HepG2 (cell line): ENCODE data around the gene FARSB. TPM values are rescaled to one million over a fixed set of nuclear protein-coding genes. Genes with fewer than 3 reads are reported as not detected.

Experiments
- ATAC-seq: fragments of 200-7000 bp; cut with Tn5 transposase; 3 replicates; pipeline ENCODE4 v1.9.1; 2020; ENCODE audit warnings: mild to moderate bottlenecking, moderate library complexity
- BruUV-seq: library from RNA; stranded (reverse); fragments of 400-500 nt; replicated peaks from 2 replicates; lab custom pipeline; 2021; lab: Mats Ljungman, UMichigan
- CTCF ChIA-PET: fragments of 300-600 bp; formaldehyde crosslinking; extraction: SDS; loops from one replicate; lab custom pipeline; 2021; ENCODE audit warnings: low total read pairs, inconsistent platforms, low intra/inter-chr PET ratio; lab: Yijun Ruan, JAX
- POLR2A ChIA-PET: fragments of 350-600 bp; sonication (Branson Sonifier 250); formaldehyde crosslinking; loops from one replicate; lab custom pipeline; 2020; ENCODE audit warnings: antibody characterized with exemption, inconsistent platforms; lab: Yijun Ruan, JAX
- DNase-seq: peaks from one replicate; pipeline ENCODE4 v3.0.0-alpha.2; 2015; ENCODE audit warnings: low spot score
- FAIRE-seq: peaks from 3 replicates; lab custom pipeline; 2011; peaks lifted over from hg19 to GRCh38; lab: Jason Lieb, UNC
- H2AFZ ChIP-seq: one replicate; pipeline ENCODE4 v1.6.1; 2011; ENCODE audit warnings: low read length, inconsistent platforms
- H3K27ac ChIP-seq: fragments of 300-600 bp; 3 replicates; pipeline ENCODE4 v1.8.0; 2011; ENCODE audit warnings: mixed run types, mild to moderate bottlenecking, mixed read lengths, low read length, inconsistent platforms; ENCODE audit not compliant: insufficient read depth; ENCODE audit errors: extremely low read length
- H3K27me3 ChIP-seq, 2 experiments: fragments of 200-600 bp in 1 of 2; 2 replicates in 1 of 2; 3 replicates in 1 of 2; pipeline versions ENCODE4 v1.6.0 to v1.8.0; 2011; ENCODE audit warnings: low read length in 2 of 2, mild to moderate bottlenecking in 2 of 2, moderate library complexity in 2 of 2, inconsistent platforms in 1 of 2; ENCODE audit not compliant: insufficient read depth in 2 of 2, control insufficient read depth in 1 of 2
- H3K36me3 ChIP-seq, 2 experiments: fragments of 200-600 bp in 1 of 2; replicated peaks in 1 of 2; 2 replicates in 1 of 2; 3 replicates in 1 of 2; pipeline versions ENCODE4 v1.5.1 to v1.8.0; 2011; ENCODE audit warnings: low read length in 2 of 2, inconsistent platforms in 1 of 2; ENCODE audit not compliant: insufficient read depth in 2 of 2, control insufficient read depth in 1 of 2
- H3K4me1 ChIP-seq: 2 replicates; pipeline ENCODE4 v1.5.1; 2012; ENCODE audit warnings: low read length, inconsistent platforms; ENCODE audit not compliant: insufficient read depth
- H3K4me2 ChIP-seq: 2 replicates; pipeline ENCODE4 v1.6.0; 2011; ENCODE audit warnings: low read depth, low read length, inconsistent platforms
- H3K4me3 ChIP-seq, 3 experiments: fragments of 200-600 bp in 1 of 3; sonication (generic), shearing (Covaris generic) in 1 of 3; replicated peaks in 1 of 3; 2 replicates each; pipeline ENCODE4 v1.5.1; 2011 to 2016; ENCODE audit warnings: low read length in 3 of 3, inconsistent platforms in 2 of 3, low read depth in 2 of 3, mild to moderate bottlenecking in 2 of 3, control low read depth in 1 of 3, mixed read lengths in 1 of 3; ENCODE audit not compliant: insufficient read depth in 1 of 3
- H3K79me2 ChIP-seq: one replicate; pipeline ENCODE4 v1.6.1; 2011; ENCODE audit warnings: low read length, inconsistent platforms; ENCODE audit not compliant: insufficient read depth
- H3K9ac ChIP-seq: 2 replicates; pipeline ENCODE4 v1.6.0; 2011; ENCODE audit warnings: mild to moderate bottlenecking, low read depth, low read length, inconsistent platforms; ENCODE audit not compliant: insufficient read depth
- H3K9me3 ChIP-seq: 2 replicates; pipeline ENCODE4 v1.5.1; 2012; ENCODE audit warnings: mild to moderate bottlenecking, low read length
- H4K20me1 ChIP-seq: 2 replicates; pipeline ENCODE4 v1.6.0; 2011; ENCODE audit warnings: inconsistent platforms, mild to moderate bottlenecking, low read length, moderate library complexity; ENCODE audit not compliant: insufficient read depth
- CEBPG ChIP-seq: IDR thresholded peaks from 2 replicates; pipeline ENCODE4 v1.6.1; 2016
- FOSL1 ChIP-seq: sonication (generic); formaldehyde crosslinking; IDR thresholded peaks from 2 replicates; pipeline ENCODE4 v1.9.0; 2021; ENCODE audit warnings: missing genetic modification reagents, borderline replicate concordance
- FOXA1 ChIP-seq, 2 experiments: fragments of 450-650 bp in 1 of 2; sonication (generic) in 1 of 2; formaldehyde crosslinking in 1 of 2; IDR thresholded peaks; 2 replicates each; pipeline versions ENCODE4 v1.4.0 to v1.6.1; 2016 to 2020; ENCODE audit warnings: missing genetic modification reagents in 1 of 2
- HINFP ChIP-seq: sonication (generic); formaldehyde crosslinking; IDR thresholded peaks from 2 replicates; pipeline ENCODE4 v1.4.0; 2020; ENCODE audit warnings: low read depth, mild to moderate bottlenecking, missing genetic modification reagents
- HNF1A ChIP-seq, 2 experiments: sonication (generic) in 1 of 2; formaldehyde crosslinking in 1 of 2; IDR thresholded peaks; 2 replicates each; pipeline versions ENCODE4 v1.4.0 to v1.6.1; 2016 to 2020; ENCODE audit warnings: borderline replicate concordance in 1 of 2, low read depth in 1 of 2, mild to moderate bottlenecking in 1 of 2, missing genetic modification reagents in 1 of 2
- KDM3A ChIP-seq: IDR thresholded peaks from 2 replicates; pipeline ENCODE4 v1.6.1; 2018; ENCODE audit warnings: low read depth, missing compliant biosample characterization
- RFX5 ChIP-seq: IDR thresholded peaks from 2 replicates; pipeline ENCODE4 v1.6.1; 2011; ENCODE audit warnings: low read depth, low read length, improper control_type of control experiment
- ZMYM3 ChIP-seq: sonication (generic); formaldehyde crosslinking; IDR thresholded peaks from 2 replicates; pipeline ENCODE4 v1.5.1; 2020; ENCODE audit warnings: mild to moderate bottlenecking, missing genetic modification reagents
- ZNF251 ChIP-seq: sonication (generic); formaldehyde crosslinking; IDR thresholded peaks from 2 replicates; pipeline ENCODE4 v1.9.0; 2021; ENCODE audit warnings: mild to moderate bottlenecking, missing genetic modification reagents
- ZNF292 ChIP-seq: sonication (generic); formaldehyde crosslinking; IDR thresholded peaks from 2 replicates; pipeline ENCODE4 v1.8.1; 2022; ENCODE audit warnings: mild to moderate bottlenecking, low read depth, missing genetic modification reagents, borderline replicate concordance
- ZNF343 ChIP-seq: sonication (generic); formaldehyde crosslinking; IDR thresholded peaks from 2 replicates; pipeline ENCODE4 v1.4.0; 2020; ENCODE audit warnings: mild to moderate bottlenecking, missing genetic modification reagents
- ZNF776 ChIP-seq: sonication (generic); formaldehyde crosslinking; IDR thresholded peaks from 2 replicates; pipeline ENCODE4 v1.4.0; 2020; ENCODE audit warnings: mild to moderate bottlenecking, missing genetic modification reagents
- ZSCAN12 ChIP-seq: sonication (generic); formaldehyde crosslinking; IDR thresholded peaks from 2 replicates; pipeline ENCODE4 v1.9.0; 2021; ENCODE audit warnings: mild to moderate bottlenecking, missing genetic modification reagents
- WGBS: methylation state at CpG from one replicate; pipeline ENCODE4 v1.1.6; 2017; ENCODE audit warnings: low lambda C conversion rate; 5-methylcytosine and 5-hydroxymethylcytosine counted together
- in situ Hi-C: cut with HindIII; loops from 2 replicates; pipeline ENCODE4 v1.10.0; 2017; ENCODE audit warnings: low pct_unique_long_range_greater_than_20kb; ENCODE audit not compliant: extremely low pct_ligation_motif_present
- intact Hi-C: fragments of 100-400 bp; cut with micrococcal nuclease; formaldehyde crosslinking; loops from one replicate; pipeline ENCODE4 v1.10.0; 2022; ENCODE audit not compliant: unreplicated experiment
- polyA plus RNA-seq, 8 experiments: library from polyadenylated mRNA; depleted of rRNA in 3 of 8; stranded (reverse) in 7 of 8; unstranded in 1 of 8; fragments of >200 nt; fragmentation: Illumina TruSeq in 4 of 8; extraction: Trizol in 4 of 8; gene quantifications; 2 replicates each; pipeline versions ENCODE4 v1.2.1 to v1.2.3, GENCODE V29; 2011 to 2016; ENCODE audit warnings: low read depth in 4 of 8, missing spikeins in 1 of 8, mixed read lengths in 1 of 8; ENCODE audit not compliant: insufficient read depth in 1 of 8
- total RNA-seq, 5 experiments: library from RNA; depleted of rRNA; stranded (reverse); fragments of >200 nt; fragmentation: Illumina TruSeq; extraction: Trizol; gene quantifications; 2 replicates each; pipeline ENCODE4 v1.2.3, GENCODE V29; 2016; ENCODE audit warnings: low read depth in 1 of 5

FARSB gene
- total and polyA plus RNA-seq, 2 of the 13 experiments (the other 11 are each of a cell fraction or from before 2014, with no cell fraction given) = 23.3 to 45.9 TPM

GRCh38 chr2:222595581-222595980 lies 60.3 kb downstream of the FARSB start:
- Histone ChIP-seq H3K36me3 (peaks cover 15 to 66% of the 10 kb centered on the region in 2 experiments; a peak in 4 of 5 replicates), H3K4me3 (no peak overlapping the region), H3K27me3 (no peaks in the 10 kb centered on the region), H3K9me3 (no peaks in the 10 kb centered on the region), H2AFZ (no peak overlapping the region), H3K79me2 (no peaks in the 10 kb centered on the region), H3K27ac (no peak overlapping the region), H3K9ac (no peak overlapping the region), H3K4me1 (peaks cover 13% of the 10 kb centered on the region), H4K20me1 (no peaks in the 10 kb centered on the region), H3K4me2 (no peak overlapping the region)
- FAIRE-seq = no peak
- intact Hi-C loops = no loop called here
- ChIA-PET POLR2A (interaction anchor here (1.5 kb wide), 1 partner anchor 21 kb away, joined by 4 read pairs; no protein-coding TSS in a partner anchor), CTCF (no interaction called here)
- DNase-seq = no peak
- TF ChIP-seq ZNF343 (no peak), RFX5 (peak; percentile 71)
- no TSS peak for BruUV-seq
- 93% methylated on average over 2 of the region's 2 CpGs for WGBS
- no peak for ATAC-seq
- in situ Hi-C loops = no loop called here

- peak overlapping the region; percentile 20 for H3K27ac ChIP-seq
- peaks cover 13% of the 10 kb centered on the region for H3K4me1 ChIP-seq
- no peaks in the 10 kb centered on the region for H3K9me3 ChIP-seq
- no peaks in the 10 kb centered on the region for H3K27me3 ChIP-seq
- H3K36me3 ChIP-seq = peaks cover 13 to 59% of the 10 kb centered on the region in 2 experiments; a peak in 4 of 5 replicates
- H3K9ac ChIP-seq = no peak overlapping the region
- no peaks in the 10 kb centered on the region for H3K79me2 ChIP-seq
- intact Hi-C loops = no loop called here
- no peak overlapping the region for H3K4me2 ChIP-seq
- no peak overlapping the region for H3K4me3 ChIP-seq
- no peak overlapping the region for H2AFZ ChIP-seq
- H4K20me1 ChIP-seq = no peaks in the 10 kb centered on the region
- BruUV-seq = no TSS peak
- peak; percentile 99 for ATAC-seq
- peak; percentile 80 for DNase-seq
- CTCF ChIA-PET = no interaction called here
- 65% methylated on average over 1 of the region's 1 CpG for WGBS
- peak; percentile 73 for FAIRE-seq
- POLR2A ChIA-PET = interaction anchor here (1.5 kb wide), 1 partner anchor 20 kb away, joined by 4 read pairs; no protein-coding TSS in a partner anchor
- in situ Hi-C loops = no loop called here
- TF ChIP-seq HINFP (CRISPR knock-in tag) (no peak), CEBPG (CRISPR knock-in tag) (peak; percentile 83), ZNF251 (CRISPR knock-in tag) (no peak), KDM3A (CRISPR knock-in tag) (0 out of 2 replicates have a peak, but pooled peaks have one; percentile 24), ZMYM3 (CRISPR knock-in tag) (no peak), ZNF292 (CRISPR knock-in tag) (no peak), HNF1A (IDR thresholded peaks at IDR 0.05; ENCODE audit: low read depth) (no peak), HNF1A (CRISPR knock-in tag; IDR thresholded peaks at IDR 0.05; ENCODE audit: borderline replicate concordance) (no peak), ZNF776 (no peak), ZSCAN12 (CRISPR knock-in tag) (no peak), FOXA1 (IDR thresholded peaks at IDR 0.05) (no peak), FOXA1 (CRISPR knock-in tag; IDR thresholded peaks at IDR 0.05) (peak; percentile 32; the same call in 1 of the 2 replicates), FOSL1 (CRISPR knock-in tag) (peak; percentile 66; the same call in 1 of the 2 replicates)
Observed at GRCh38 chr2:222594679-222595078, 61.2 kb downstream of the FARSB start.
